22Rv1 (cell line): ENCODE data around the gene SH3TC1.

Experiments used
- H3K27ac ChIP-seq: fragments of 450-650 bp; 2 replicates; pipeline ENCODE4 v1.5.1; 2017
- CTCF ChIP-seq: fragments of 450-650 bp; IDR thresholded peaks from 2 replicates; pipeline ENCODE4 v1.5.1; 2017; ENCODE audit warnings: mild to moderate bottlenecking
- ZFX ChIP-seq: fragments of 450-650 bp; IDR thresholded peaks from 2 replicates; pipeline ENCODE4 v1.6.1; 2017; ENCODE audit warnings: antibody characterized with exemption, borderline replicate concordance

Gene SH3TC1

DNA sequence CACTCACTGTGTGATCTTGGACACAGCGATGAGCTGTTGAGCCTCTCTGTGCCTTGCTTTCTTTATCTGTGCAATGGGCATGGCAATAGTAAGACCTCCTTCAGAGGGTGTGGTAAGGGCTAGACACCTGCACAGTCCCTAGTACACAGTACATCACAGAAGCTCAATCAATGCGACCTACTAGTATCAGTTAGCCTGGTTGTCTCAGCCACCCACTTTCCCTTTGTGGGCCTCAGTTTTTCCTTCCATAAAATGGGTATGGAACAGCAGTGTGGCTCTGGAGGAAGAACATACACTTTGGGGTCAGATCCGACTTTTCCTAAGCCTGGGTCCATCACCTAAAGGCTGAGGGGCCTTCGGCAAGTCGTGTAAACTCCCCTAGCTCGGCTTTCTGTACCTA lies 67.0 kb downstream of the SH3TC1 start:
- H3K27ac ChIP-seq, result no peak overlapping the region
- TF ChIP-seq ZFX (no peak), CTCF (no peak)

GRCh38 chr4:8266508-8266907 lies 67.4 kb downstream of the SH3TC1 start:
- TF ChIP-seq CTCF, result no peak
- TF ChIP-seq ZFX, result no peak
- H3K27ac ChIP-seq, result no peak overlapping the region

DNA sequence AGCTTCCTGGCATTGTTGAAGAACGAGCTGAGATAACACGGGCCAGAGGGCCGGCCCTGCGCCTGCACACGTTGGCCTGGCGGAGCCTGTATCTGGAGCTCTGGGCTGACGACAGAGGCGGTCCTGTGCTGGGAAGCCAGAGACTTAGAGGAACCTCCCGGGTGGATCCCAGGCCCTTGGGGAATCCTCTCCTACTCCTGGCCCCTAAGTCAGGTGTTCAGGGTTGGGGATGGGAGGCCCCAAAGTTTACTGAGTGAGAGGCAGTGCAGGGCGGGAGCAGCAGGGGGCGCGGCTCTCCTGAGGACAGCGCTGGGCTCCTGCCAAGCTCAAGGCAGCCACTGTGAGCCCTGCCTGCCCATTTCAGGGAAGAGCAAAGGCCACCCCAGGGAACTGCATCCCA lies 68.0 kb downstream of the SH3TC1 start:
- TF ChIP-seq CTCF, result peak; percentile 82
- no peak for TF ChIP-seq ZFX
- no peak overlapping the region for H3K27ac ChIP-seq

DNA sequence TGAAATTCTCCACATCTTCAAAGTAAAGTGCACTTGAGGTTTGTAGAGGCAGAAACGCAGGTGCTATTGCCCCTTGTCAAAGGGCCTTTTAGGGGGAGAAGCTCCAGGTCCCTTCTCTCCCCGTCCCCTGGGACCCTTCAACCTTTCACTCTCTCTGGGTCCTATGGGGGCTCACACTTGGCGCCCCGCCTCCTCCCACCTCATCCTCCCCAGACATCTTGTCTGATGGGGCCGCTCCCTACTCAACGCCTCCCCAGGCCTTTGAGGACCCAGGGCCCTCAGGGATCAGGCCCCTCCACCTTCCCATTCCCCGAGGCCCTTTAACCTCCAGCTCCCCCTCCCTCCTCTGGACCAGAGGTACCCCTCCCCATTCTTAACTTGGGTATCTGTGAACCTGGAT lies 69.1 kb downstream of the SH3TC1 start:
- no peak overlapping the region for H3K27ac ChIP-seq
- TF ChIP-seq ZFX, result no peak
- no peak for TF ChIP-seq CTCF

GRCh38 chr4:8268901-8269534 lies 69.9 kb downstream of the SH3TC1 start:
- no peak overlapping the region for H3K27ac ChIP-seq
- TF ChIP-seq ZFX (no peak), CTCF (no peak)

DNA sequence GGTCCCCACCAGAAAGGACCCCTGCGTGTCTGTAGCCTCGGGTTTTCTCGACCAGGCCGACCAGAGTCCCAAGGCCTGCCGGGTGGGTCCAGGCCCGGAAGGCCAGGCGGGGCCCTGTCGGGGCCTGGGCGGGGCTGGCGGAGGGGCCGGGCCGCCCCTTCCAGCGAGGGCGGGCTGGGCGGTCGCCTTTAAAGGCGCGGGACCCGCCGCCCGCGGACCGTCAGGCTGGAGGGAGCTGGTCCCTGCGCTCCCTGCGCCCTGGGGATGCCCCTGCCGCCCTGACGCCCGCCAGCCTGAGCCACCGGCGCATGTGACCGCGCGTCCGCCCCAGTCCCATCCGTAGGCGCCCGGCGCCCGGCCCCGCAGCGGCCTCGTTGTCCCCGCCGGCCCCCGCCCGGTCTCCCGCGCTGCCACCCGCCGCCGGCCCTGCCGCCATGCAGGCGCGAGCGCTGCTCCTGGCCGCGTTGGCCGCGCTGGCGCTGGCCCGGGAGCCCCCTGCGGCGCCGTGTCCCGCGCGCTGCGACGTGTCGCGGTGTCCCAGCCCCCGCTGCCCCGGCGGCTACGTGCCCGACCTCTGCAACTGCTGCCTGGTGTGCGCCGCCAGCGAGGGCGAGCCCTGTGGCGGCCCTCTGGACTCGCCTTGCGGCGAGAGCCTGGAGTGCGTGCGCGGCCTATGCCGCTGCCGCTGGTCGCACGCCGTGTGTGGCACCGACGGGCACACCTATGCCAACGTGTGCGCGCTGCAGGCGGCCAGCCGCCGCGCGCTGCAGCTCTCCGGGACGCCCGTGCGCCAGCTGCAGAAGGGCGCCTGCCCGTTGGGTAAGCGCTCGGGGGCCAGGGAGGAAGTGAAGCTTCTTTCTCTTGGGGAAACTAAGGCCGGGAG lies 70.7 kb downstream of the SH3TC1 start, which contains the start of gene HTRA3:
Gene HTRA3, plus strand, starts transcription at position 220 of the 883 bp plus-strand sequence. Its CDS starts 215 bp downstream, at position 435.
- no peak for TF ChIP-seq CTCF
- TF ChIP-seq ZFX, result no peak
- no peak within 1 kb of the TSS for H3K27ac ChIP-seq

DNA sequence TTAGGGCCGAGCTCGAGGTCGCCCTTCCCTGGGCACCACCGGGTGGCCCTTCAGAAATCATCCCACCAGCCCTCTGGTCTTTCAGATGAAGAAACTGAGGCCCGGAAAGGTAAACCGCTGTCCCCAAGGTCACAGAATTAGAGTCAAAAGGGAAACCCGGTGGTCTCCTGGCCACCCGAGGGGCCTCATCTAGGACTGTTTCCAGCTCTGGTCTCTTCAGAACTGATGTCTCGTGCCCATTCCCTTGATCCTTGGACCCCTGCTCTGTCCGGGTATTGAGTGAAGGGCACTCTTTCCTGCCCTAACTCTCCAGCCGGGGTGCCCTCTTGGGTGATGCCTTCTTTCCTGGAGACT lies 71.3 kb downstream of the SH3TC1 start:
- no peak overlapping the region for H3K27ac ChIP-seq
- TF ChIP-seq CTCF (no peak), ZFX (no peak)
